ENCODE data around the gene SPTBN1.
A peak's percentile ranks its signal among the peaks of the same experiment; 100 is the strongest.

The SPTBN1 gene

DNA sequence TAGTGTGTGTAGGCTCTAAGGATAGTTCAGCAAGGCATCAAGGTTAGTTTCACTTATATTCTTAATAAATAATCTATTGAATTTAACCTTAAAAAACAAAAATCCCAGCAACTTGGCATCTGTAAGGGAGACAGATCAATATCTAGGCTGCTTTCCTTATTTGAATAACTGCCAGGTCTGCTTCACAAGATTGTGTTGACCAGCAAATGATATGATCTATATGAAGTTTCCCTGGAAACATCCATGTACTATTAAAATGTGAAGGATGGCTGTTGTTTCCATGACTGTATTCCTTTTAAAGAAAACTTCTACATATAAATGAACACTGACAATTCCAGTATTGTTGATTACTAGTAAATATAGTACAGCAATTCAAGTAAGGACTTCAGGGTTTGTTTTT lies 109.4 kb downstream of the SPTBN1 start:
- TF ChIP-seq, protein P1, sequence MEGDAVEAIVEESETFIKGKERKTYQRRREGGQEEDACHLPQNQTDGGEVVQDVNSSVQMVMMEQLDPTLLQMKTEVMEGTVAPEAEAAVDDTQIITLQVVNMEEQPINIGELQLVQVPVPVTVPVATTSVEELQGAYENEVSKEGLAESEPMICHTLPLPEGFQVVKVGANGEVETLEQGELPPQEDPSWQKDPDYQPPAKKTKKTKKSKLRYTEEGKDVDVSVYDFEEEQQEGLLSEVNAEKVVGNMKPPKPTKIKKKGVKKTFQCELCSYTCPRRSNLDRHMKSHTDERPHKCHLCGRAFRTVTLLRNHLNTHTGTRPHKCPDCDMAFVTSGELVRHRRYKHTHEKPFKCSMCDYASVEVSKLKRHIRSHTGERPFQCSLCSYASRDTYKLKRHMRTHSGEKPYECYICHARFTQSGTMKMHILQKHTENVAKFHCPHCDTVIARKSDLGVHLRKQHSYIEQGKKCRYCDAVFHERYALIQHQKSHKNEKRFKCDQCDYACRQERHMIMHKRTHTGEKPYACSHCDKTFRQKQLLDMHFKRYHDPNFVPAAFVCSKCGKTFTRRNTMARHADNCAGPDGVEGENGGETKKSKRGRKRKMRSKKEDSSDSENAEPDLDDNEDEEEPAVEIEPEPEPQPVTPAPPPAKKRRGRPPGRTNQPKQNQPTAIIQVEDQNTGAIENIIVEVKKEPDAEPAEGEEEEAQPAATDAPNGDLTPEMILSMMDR (IDR thresholded peaks at IDR 0.05): no peak
- no peaks in the 10 kb centered on the region for H3K9me3 ChIP-seq
- H3K36me3 ChIP-seq: no peaks in the 10 kb centered on the region
- peaks cover 0 to 35% (median 10%) of the 10 kb centered on the region in 4 donors for H3K4me1 ChIP-seq
- intact Hi-C loops (cut with DNase I; ENCODE audit: low total_unique reads): no loop called here
- no peak for DNase-seq
- H3K27me3 ChIP-seq: no peaks in the 10 kb centered on the region
- no peak overlapping the region for H3K27ac ChIP-seq
- no peak overlapping the region for H3K4me3 ChIP-seq

DNA sequence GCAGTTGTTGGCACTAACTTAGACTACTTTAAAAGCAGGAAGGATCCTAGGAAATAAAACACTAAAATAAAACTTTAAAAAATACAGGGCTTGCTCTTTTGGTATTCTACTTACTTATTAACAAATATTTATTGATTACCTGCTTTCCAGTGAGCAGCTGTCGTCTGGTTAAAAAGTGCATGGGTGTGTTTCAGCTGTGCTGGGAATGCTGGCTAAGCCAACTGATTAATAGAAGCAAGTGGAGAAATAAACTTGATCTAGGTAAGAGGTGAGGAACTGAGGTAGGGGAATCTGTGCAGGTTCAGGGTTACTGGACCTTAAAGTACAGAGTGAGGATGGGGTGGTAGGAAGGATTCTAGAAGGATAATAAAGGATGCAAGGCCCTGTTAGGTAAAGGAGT lies 110.8 kb downstream of the SPTBN1 start:
- no peak overlapping the region for H3K4me3 ChIP-seq
- H3K4me1 ChIP-seq: peaks cover 0 to 38% (median 22%) of the 10 kb centered on the region in 4 donors
- H3K36me3 ChIP-seq: no peaks in the 10 kb centered on the region
- H3K27ac ChIP-seq: no peak overlapping the region
- no peaks in the 10 kb centered on the region for H3K9me3 ChIP-seq
- intact Hi-C loops (cut with DNase I; ENCODE audit: low total_unique reads): no loop called here
- H3K27me3 ChIP-seq: no peaks in the 10 kb centered on the region
- TF ChIP-seq, protein P1 (IDR thresholded peaks at IDR 0.05): no peak
- DNase-seq: no peak

DNA sequence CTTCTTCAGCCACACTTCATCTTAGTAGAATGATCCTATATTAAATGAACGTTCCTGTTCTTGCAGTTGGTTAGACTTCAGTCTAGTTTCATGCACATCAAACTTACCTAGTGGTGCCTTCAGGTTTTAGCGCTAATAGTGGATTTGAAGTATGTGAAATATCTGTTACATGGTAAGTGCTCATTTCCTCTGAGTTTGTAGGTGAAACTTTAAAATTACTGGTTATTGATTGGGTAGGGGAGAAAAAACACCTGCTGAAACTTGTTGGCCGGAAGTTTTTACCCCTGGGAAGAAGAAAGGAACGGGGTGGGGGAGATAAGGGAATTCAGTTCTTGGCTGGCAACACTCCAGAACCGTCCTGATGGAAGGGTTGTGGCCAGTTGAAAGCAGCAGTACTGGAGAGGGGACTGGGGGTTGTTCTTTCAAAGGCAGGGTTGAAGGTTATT lies 112.8 kb downstream of the SPTBN1 start:
- DNase-seq: no peak

DNA sequence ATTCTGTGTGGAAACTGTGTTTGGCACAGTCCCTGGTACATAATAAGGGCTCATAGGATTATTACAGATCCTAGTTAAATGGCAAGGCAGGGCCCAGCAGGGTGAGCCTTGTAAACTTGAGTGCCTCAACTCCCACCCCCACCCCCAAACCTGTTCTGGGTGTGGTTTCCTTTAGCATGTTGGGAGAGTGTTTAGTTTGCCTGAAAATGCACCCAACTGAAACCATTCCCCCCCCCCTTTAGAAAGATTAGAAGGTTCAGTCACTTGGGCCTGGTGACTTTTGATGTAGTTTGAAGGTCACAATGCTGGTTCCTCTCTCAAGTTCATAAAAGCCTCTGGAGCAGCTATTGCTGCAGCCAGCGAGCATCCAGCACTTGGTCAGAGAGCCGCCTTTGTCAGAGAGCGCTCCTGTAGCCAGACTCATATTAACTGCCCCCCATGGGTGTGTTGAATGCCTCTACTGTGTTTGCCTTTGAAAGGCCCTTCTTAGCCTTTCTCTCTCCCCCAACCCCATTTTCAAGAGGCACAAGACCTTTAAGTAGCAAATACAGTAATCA lies 113.7 kb downstream of the SPTBN1 start:
- Histone ChIP-seq H3K27me3 (no peaks in the 10 kb centered on the region), H3K36me3 (no peaks in the 10 kb centered on the region), H3K9me3 (no peaks in the 10 kb centered on the region), H3K4me1 (peaks cover 0 to 62% (median 46%) of the 10 kb centered on the region in 4 donors), H3K27ac (peak overlapping the region in 1 of 2 donors; percentile 9), H3K4me3 (no peak overlapping the region)
- TF ChIP-seq, protein P1 (IDR thresholded peaks at IDR 0.05): no peak
- DNase-seq: no peak
- intact Hi-C loops (cut with DNase I; ENCODE audit: low total_unique reads): no loop called here

More for the DNA sequence above, 112.8 kb downstream of the SPTBN1 start:
- H3K4me3 ChIP-seq: no peak overlapping the region
- H3K4me1 ChIP-seq: peaks cover 0 to 53% (median 38%) of the 10 kb centered on the region in 4 donors
- intact Hi-C loops (cut with DNase I; ENCODE audit: low total_unique reads): no loop called here
- no peaks in the 10 kb centered on the region for H3K9me3 ChIP-seq
- no peak overlapping the region for H3K27ac ChIP-seq
- H3K36me3 ChIP-seq: no peaks in the 10 kb centered on the region
- TF ChIP-seq, protein P1 (IDR thresholded peaks at IDR 0.05): no peak
- H3K27me3 ChIP-seq: no peaks in the 10 kb centered on the region

DNA sequence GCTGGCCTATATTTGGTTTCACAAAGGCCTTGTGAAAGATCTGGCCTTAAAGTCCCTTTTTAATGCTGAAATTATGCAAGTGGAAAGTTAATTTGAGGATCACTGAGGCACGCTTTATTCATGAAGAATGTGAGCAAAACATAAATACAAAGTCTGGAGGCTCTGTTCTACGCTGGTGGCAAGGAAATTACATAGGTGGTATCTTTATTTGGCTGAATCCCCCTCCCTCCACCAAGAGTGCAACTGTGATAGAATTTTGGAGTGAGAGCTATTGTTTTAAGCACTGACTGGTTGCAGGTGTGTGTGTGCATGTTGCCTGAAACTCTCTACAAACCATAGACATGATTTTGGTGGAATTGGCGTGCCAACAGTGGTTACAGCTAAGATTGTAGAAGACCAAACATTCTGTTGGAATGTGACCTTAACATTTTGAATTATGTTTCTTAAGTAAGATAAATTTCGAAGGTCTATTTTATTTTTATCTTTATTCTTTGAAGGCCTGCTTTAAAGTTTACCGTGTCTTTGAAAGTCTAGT lies 114.3 kb downstream of the SPTBN1 start:
- TF ChIP-seq, protein P1 (IDR thresholded peaks at IDR 0.05): no peak
- Histone ChIP-seq H3K27me3 (no peaks in the 10 kb centered on the region), H3K36me3 (no peaks in the 10 kb centered on the region), H3K27ac (peak overlapping the region in 1 of 2 donors; percentile 10), H3K9me3 (no peaks in the 10 kb centered on the region), H3K4me3 (no peak overlapping the region), H3K4me1 (peaks cover 0 to 64% (median 47%) of the 10 kb centered on the region in 4 donors)
- intact Hi-C loops (cut with DNase I; ENCODE audit: low total_unique reads): no loop called here
- no peak for DNase-seq

Data from tibial artery (tissue), 4 donors.